Mucosa of descending colon (tissue), 3 donors: Measurements from ENCODE around the gene GPLD1. TPM values are rescaled to one million over a fixed set of nuclear protein-coding genes. Genes with fewer than 3 reads are reported as not detected.

Experiments used
- ATAC-seq: fragments of 200-7000 bp; cut with Tn5 transposase; one replicate; pipeline ENCODE4 v1.9.1; 2020; ENCODE audit warnings: mild to moderate bottlenecking, moderate library complexity
- DNase-seq, 3 donors: peaks; one replicate each; pipeline ENCODE4 v3.0.0-alpha.2; 2020
- H3K36me3 ChIP-seq: fragments of 200-600 bp; one replicate; pipeline ENCODE4 v1.8.0; 2021; ENCODE audit warnings: low read depth, mild to moderate bottlenecking
- H3K4me1 ChIP-seq: fragments of 200-600 bp; one replicate; pipeline ENCODE4 v1.8.0; 2021; ENCODE audit warnings: low read depth, mild to moderate bottlenecking
- H3K4me3 ChIP-seq: fragments of 200-600 bp; one replicate; pipeline ENCODE4 v1.8.0; 2021; ENCODE audit warnings: mild to moderate bottlenecking
- H3K9me3 ChIP-seq: fragments of 200-600 bp; one replicate; pipeline ENCODE4 v1.8.0; 2021; ENCODE audit warnings: mild to moderate bottlenecking
- CTCF ChIP-seq: fragments of 200-600 bp; IDR thresholded peaks from one replicate; pipeline ENCODE4 v1.8.0; 2022; ENCODE audit warnings: antibody characterized with exemption, mild to moderate bottlenecking
- intact Hi-C, 2 donors: fragments of 100-400 bp; cut with DNase I in 1 of 2; cut with micrococcal nuclease in 1 of 2; formaldehyde crosslinking; loops; one replicate each; pipeline versions ENCODE4 v1.11.0 to v1.11.1; 2022; cut with DNase I, micrococcal nuclease
- total RNA-seq, 3 donors: library from RNA; stranded (reverse); fragmentation: NEBNext Ultra II Directional in 2 of 3; extraction: Animal tissue kit (Norgen Biotek cat#: 25700) in 2 of 3; gene quantifications; one replicate each; pipeline versions ENCODE4 v1.2.1 to v1.2.4, GENCODE V29; 2021 to 2023
- donor health status: DM: no; HTN: no; CAD: no; lungs with moderate emphysema.
- donor health status: DM: no; HTN: no; CAD: no.
- donor health status: DM: no; HTN: yes; CAD: no.

Gene GPLD1
- total RNA-seq, 3 donors from 2014 or later: 0.36 to 5.8 (median 1.8) TPM

- ATAC-seq (no peak), DNase-seq (no peak)
- Histone ChIP-seq H3K4me3 (no peak overlapping the region), H3K9me3 (no peaks in the 10 kb centered on the region), H3K4me1 (no peaks in the 10 kb centered on the region), H3K36me3 (no peaks in the 10 kb centered on the region)
- no peak for TF ChIP-seq CTCF
- intact Hi-C loops: no loop called here
Observed at GRCh38 chr6:24382220-24382540, 107.2 kb downstream of the GPLD1 start.

- Histone ChIP-seq H3K4me3 (no peak overlapping the region), H3K9me3 (no peaks in the 10 kb centered on the region), H3K4me1 (no peaks in the 10 kb centered on the region), H3K36me3 (no peaks in the 10 kb centered on the region)
- no peak for ATAC-seq
- DNase-seq: no peak
- intact Hi-C loops: no loop called here
- TF ChIP-seq CTCF: no peak
Observed at GRCh38 chr6:24381476-24382219, 107.7 kb downstream of the GPLD1 start.

GRCh38 chr6:24378473-24379097 is 110.8 kb downstream of the GPLD1 start:
- DNase-seq (no peak), ATAC-seq (no peak)
- Histone ChIP-seq H3K4me1 (no peaks in the 10 kb centered on the region), H3K36me3 (no peaks in the 10 kb centered on the region), H3K4me3 (no peak overlapping the region), H3K9me3 (no peaks in the 10 kb centered on the region)
- intact Hi-C loops: no loop called here
- no peak for TF ChIP-seq CTCF

Other genes starting within 250 kb of the GPLD1 start
- 1 to 10 TPM in 2 of 3 donors, under 1 TPM in 1; 0.44 to 3.2 (median 2.6) TPM for gene DCDC2, start 131.5 kb downstream of the GPLD1 start, total RNA-seq
- 10 to 100 TPM; 25.4 to 32.1 (median 28.9) TPM for gene MRS2, start 86.6 kb downstream of the GPLD1 start, total RNA-seq
- gene ALDH5A1, start 5.4 kb upstream of the GPLD1 start, total RNA-seq: 10 to 100 TPM in 1 of 3 donors, 1 to 10 TPM in 2; 5.9 to 18.2 (median 8.1) TPM
- 1 to 10 TPM in 1 of 3 donors, under 1 TPM in 2; 0.48 to 1.2 (median 0.49) TPM for gene KIAA0319, start 156.6 kb upstream of the GPLD1 start, total RNA-seq
- 100 to 1,000 TPM; 146 to 343 (median 173) TPM for gene TDP2, start 177.3 kb upstream of the GPLD1 start, total RNA-seq
- 10 to 100 TPM; 28.2 to 57.0 (median 35.3) TPM for gene ACOT13, start 177.5 kb upstream of the GPLD1 start, total RNA-seq
- 10 to 100 TPM; 70.3 to 85.1 (median 85.1) TPM for gene C6orf62, start 229.6 kb upstream of the GPLD1 start, total RNA-seq